A549 treated with AZD9567 at 1 μM for 4 hours (cell line): ENCODE data around the gene CCHCR1. TPM values are rescaled to one million over a fixed set of nuclear protein-coding genes. Genes with fewer than 3 reads are reported as not detected.

Source experiments
- total RNA-seq: library from RNA; stranded (reverse); fragments of 200-300 nt; extraction: Qiagen RNA extraction; gene quantifications from 5 replicates; pipeline ENCODE4 v1.2.3, GENCODE V29; 2022; ENCODE audit not compliant: insufficient read depth

CCHCR1 gene
- 6.7 to 9.0 TPM (median 6.9 TPM) in 5 replicates for total RNA-seq

DNA sequence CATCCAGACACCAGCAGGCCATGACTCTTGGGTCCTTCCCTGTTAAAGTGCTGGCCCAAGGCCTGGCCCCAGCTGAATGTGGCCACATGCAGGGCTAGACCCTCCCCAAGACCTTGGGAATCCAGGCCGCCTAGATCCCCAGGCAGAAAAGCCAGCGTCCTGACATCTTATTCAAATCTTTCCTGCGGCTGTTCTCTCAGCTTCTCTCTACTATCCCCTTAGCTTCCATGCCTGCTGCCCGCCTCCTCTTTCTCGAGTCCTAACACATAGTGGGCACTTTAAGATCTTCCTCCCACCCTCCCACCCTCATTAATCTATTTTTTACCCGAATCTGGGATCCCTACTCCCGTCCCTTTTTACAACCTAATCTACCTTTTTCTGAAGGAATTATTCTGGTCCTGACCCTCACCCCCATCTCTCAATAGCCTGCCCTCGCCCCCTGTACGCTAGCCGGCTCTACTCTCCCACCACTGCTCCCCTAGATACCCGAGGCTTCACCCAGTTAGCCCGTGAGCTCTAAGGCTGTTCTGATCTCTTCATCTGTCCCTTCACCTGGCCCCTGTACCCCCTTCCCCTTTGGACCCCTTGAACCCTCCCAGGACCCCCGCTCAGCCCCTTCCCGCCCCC lies at the start of gene CCHCR1:
Gene CCHCR1 (minus strand): TSS at position 290 of the 627 bp plus-strand sequence. CDS start 202 bp downstream, at position 88.

DNA sequence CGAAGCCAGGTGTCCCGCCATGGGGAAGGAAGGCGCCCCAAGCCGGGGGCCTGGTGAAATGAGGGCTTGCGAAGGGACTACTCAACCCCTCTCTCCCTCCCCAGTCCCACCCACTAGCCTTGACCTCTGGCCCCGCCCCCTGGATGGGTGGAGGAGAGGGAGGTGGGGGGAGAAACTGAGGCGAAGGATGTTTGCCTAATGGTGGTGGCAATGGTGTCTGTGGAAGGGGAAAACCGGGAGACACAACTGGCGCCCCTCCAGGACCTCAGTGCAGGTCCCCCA lies 12.9 kb upstream of the CCHCR1 start, which contains the start of gene POU5F1:
Gene POU5F1 (minus strand): TSS at position 83 of the 282 bp plus-strand sequence. CDS start 62 bp downstream, at position 21.

DNA sequence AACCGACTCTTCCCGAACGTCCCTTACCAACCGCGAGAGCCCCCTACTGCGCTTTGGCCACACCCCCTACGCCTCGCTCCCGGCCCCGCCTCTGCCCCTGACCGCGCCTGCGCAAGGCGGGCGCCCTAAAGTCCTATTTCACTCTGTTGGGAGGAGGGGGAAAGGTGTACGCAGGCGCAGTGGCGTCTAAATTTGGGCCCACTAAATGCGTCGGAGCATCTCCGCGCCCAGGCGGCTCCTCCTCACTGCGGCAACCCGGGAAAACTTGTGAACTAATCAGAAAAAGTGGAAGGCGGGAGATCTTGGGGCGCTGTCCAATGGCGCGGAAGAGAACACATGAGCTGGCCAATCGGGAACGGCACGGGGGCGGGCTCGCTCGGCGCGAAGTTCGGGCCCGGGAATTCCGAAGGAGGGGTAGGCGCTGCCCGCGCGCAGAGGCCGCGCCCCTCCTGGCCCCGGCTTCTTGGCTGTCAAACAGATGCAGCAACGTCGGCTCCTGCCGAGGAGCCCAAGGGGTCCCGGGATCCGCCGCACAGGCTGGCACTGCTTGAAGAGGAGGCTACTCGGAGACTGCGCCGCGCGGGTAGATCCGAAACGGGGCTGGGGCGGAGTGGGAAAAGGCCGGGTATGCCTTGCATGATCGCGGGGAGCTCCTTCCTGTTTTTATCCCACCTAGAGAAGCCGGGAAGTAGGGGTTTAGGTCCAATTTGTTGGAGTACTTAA lies 699 bp upstream of the CCHCR1 start, which contains the start of gene TCF19:
Gene TCF19 (plus strand): TSS at position 450 of the 723 bp plus-strand sequence. CDS start 881 bp downstream, outside the sequence.

GRCh38 chr6:31138982-31139381 lies 18.6 kb downstream of the CCHCR1 start, which contains the start of gene PSORS1C2:
Gene PSORS1C2, minus strand, starts transcription at chr6:31139066. Its CDS starts 40 bp downstream, at chr6:31139026.

GRCh38 chr6:31120151-31120915 lies 37.3 kb downstream of the CCHCR1 start, which contains the start of gene CDSN:
Gene CDSN, minus strand, starts transcription at chr6:31120446. Its CDS starts 27 bp downstream, at chr6:31120419.

GRCh38 chr6:31114541-31114878 lies 43.1 kb downstream of the CCHCR1 start, which contains the start of gene PSORS1C1:
Gene PSORS1C1, plus strand, starts transcription at chr6:31114800. Its CDS starts 14,833 bp downstream, at chr6:31129633.

DNA sequence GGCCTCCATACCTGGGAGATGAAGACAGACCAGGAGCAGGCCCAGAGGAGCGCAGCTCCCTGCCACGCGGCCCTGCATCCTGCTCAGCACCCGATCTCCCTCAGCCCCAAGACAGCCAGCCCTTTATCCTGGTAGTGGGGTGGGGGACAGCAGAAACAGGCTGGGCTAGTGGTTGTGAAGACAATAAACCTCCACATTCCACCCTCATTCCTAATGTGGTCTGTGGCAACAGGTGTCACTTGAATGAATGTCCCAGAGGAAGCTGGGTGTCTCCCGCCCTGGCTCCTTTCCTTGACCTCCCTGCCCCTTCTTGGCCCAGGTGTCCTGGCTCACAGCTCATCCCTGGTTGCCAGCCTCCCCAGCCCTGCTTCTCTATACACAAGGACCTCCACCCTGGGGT lies 45.1 kb downstream of the CCHCR1 start, which contains the start of gene C6orf15:
Gene C6orf15 (minus strand): TSS at position 98 of the 400 bp plus-strand sequence. CDS start 20 bp downstream, at position 78.

Other genes starting within 250 kb of the CCHCR1 start
- gene GTF2H4, start 249.6 kb downstream of the CCHCR1 start, total RNA-seq: 15.7 to 20.4 TPM (median 19.1 TPM) in 5 replicates
- 9.0 to 14.5 TPM (median 13.3 TPM) in 5 replicates for gene VARS2, start 243.6 kb downstream of the CCHCR1 start, total RNA-seq
- not detected in 5 replicates for gene SFTA2, start 225.6 kb downstream of the CCHCR1 start, total RNA-seq
- gene MUCL3, start 216.8 kb downstream of the CCHCR1 start, total RNA-seq: 0.03 to 0.06 TPM (median 0.05 TPM) in 4 of 5 replicates, not detected in the other
- gene MUC21, start 174.1 kb downstream of the CCHCR1 start, total RNA-seq: not detected in 5 replicates
- gene MUC22, start 147.3 kb downstream of the CCHCR1 start, total RNA-seq: 0.01 to 0.02 TPM in 2 of 5 replicates, not detected in the others
- not detected in 5 replicates for gene C6orf15, start 45.2 kb downstream of the CCHCR1 start, total RNA-seq
- 3.5 to 6.1 TPM (median 4.7 TPM) in 4 of 5 replicates, not detected in the other for gene PSORS1C1, start 43.0 kb downstream of the CCHCR1 start, total RNA-seq
- 0.02 to 0.05 TPM (median 0.05 TPM) in 3 of 5 replicates, not detected in the others for gene CDSN, start 37.4 kb downstream of the CCHCR1 start, total RNA-seq
- not detected in 5 replicates for gene PSORS1C2, start 18.7 kb downstream of the CCHCR1 start, total RNA-seq
- gene TCF19, start 787 bp upstream of the CCHCR1 start, total RNA-seq: 11.8 to 14.9 TPM (median 14.5 TPM) in 5 replicates
- gene POU5F1, start 12.9 kb upstream of the CCHCR1 start, total RNA-seq: 8.0 to 13.8 TPM (median 10.5 TPM) in 5 replicates
- gene HLA-C, start 114.3 kb upstream of the CCHCR1 start, total RNA-seq: 42.8 to 57.6 TPM (median 53.4 TPM) in 5 replicates
- 26.6 to 30.8 TPM (median 28.4 TPM) in 5 replicates for gene HLA-B, start 199.4 kb upstream of the CCHCR1 start, total RNA-seq
- gene MICA, start 245.8 kb upstream of the CCHCR1 start, total RNA-seq: 30.4 to 38.8 TPM (median 31.3 TPM) in 5 replicates